Loucy (cell line): ENCODE data around the gene GARIN3.
A peak's percentile ranks its signal among the peaks of the same experiment; 100 is the strongest.

Source experiments
- H2AFZ ChIP-seq: fragments of 200-600 bp; sonication (generic); 2 replicates; pipeline ENCODE4 v1.6.0; 2016; ENCODE audit warnings: antibody characterized with exemption, mild to moderate bottlenecking, low read length, moderate library complexity
- H3F3A ChIP-seq: fragments of 200-600 bp; 2 replicates; pipeline ENCODE4 v1.6.0; 2016; ENCODE audit warnings: antibody characterized with exemption, low read depth, mild to moderate bottlenecking
- H3K27me3 ChIP-seq: fragments of 200-600 bp; sonication (generic); 2 replicates; pipeline ENCODE4 v1.6.1; 2014; ENCODE audit warnings: low read length, mild to moderate bottlenecking; ENCODE audit not compliant: insufficient read depth, poor library complexity, severe bottlenecking
- H3K36me3 ChIP-seq: fragments of 200-600 bp; sonication (generic); 2 replicates; pipeline ENCODE4 v1.6.1; 2016; ENCODE audit warnings: low read length; ENCODE audit not compliant: insufficient read depth
- H3K4me1 ChIP-seq: fragments of 200-600 bp; sonication (generic); 2 replicates; pipeline ENCODE4 v1.5.1; 2014; ENCODE audit warnings: low read length, mild to moderate bottlenecking; ENCODE audit not compliant: insufficient read depth, poor library complexity, severe bottlenecking
- H3K4me2 ChIP-seq: fragments of 200-600 bp; sonication (generic); 2 replicates; pipeline ENCODE4 v1.6.0; 2014; ENCODE audit warnings: antibody characterized with exemption, low read length, low read depth, mild to moderate bottlenecking; ENCODE audit not compliant: poor library complexity, severe bottlenecking
- H3K4me3 ChIP-seq: fragments of 200-600 bp; sonication (generic); 2 replicates; pipeline ENCODE4 v1.5.1; 2014; ENCODE audit warnings: low read length, mild to moderate bottlenecking, mixed read lengths; ENCODE audit not compliant: poor library complexity, severe bottlenecking
- H3K79me2 ChIP-seq: fragments of 200-600 bp; sonication (generic); 2 replicates; pipeline ENCODE4 v1.6.1; 2014; ENCODE audit warnings: low read length; ENCODE audit not compliant: insufficient read depth
- H3K9ac ChIP-seq: fragments of 200-600 bp; sonication (generic); 2 replicates; pipeline ENCODE4 v1.6.0; 2014; ENCODE audit warnings: mild to moderate bottlenecking, low read depth, low read length, moderate library complexity; ENCODE audit not compliant: poor library complexity, severe bottlenecking
- H3K9me2 ChIP-seq: fragments of 200-600 bp; sonication (generic); replicated peaks from 2 replicates; pipeline ENCODE4 v1.6.1; 2016; ENCODE audit warnings: low read depth, low read length, mixed read lengths
- H3K9me3 ChIP-seq: fragments of 200-600 bp; sonication (generic); 2 replicates; pipeline ENCODE4 v1.6.1; 2014; ENCODE audit warnings: mild to moderate bottlenecking, antibody characterized with exemption, low read length, low read depth; ENCODE audit not compliant: insufficient read depth
- H4K20me1 ChIP-seq: fragments of 200-600 bp; sonication (generic); 2 replicates; pipeline ENCODE4 v1.6.0; 2014; ENCODE audit warnings: antibody characterized with exemption, low read length, mild to moderate bottlenecking; ENCODE audit not compliant: insufficient read depth, poor library complexity, severe bottlenecking
- CTCF ChIP-seq: fragments of 200-600 bp; sonication (generic); conservative IDR thresholded peaks from 2 replicates; pipeline ENCODE4 v1.5.1; 2014; ENCODE audit warnings: mild to moderate bottlenecking, antibody characterized with exemption, low read length
- EZH2phosphoT487 ChIP-seq: fragments of 200-600 bp; IDR thresholded peaks from 2 replicates; pipeline ENCODE4 v1.6.1; 2018; ENCODE audit warnings: antibody characterized with exemption, mild to moderate bottlenecking, moderate library complexity, borderline replicate concordance

Gene GARIN3

GRCh38 chr5:157184117-157184670, 18.1 kb upstream of the GARIN3 start:
- H3K4me2 ChIP-seq: peak overlapping the region; percentile 96
- H3K36me3 ChIP-seq: peaks cover 5% of the 10 kb centered on the region; the same call in 1 of the 2 replicates
- H4K20me1 ChIP-seq: peaks cover 45% of the 10 kb centered on the region
- no peak for TF ChIP-seq EZH2phosphoT487
- no peak for TF ChIP-seq CTCF
- peak overlapping the region; percentile 90 for H3K9ac ChIP-seq
- H3K9me2 ChIP-seq: no peaks in the 10 kb centered on the region
- no peaks in the 10 kb centered on the region for H3K9me3 ChIP-seq
- no peak overlapping the region for H2AFZ ChIP-seq
- H3K4me3 ChIP-seq: peak overlapping the region; percentile 78
- H3F3A ChIP-seq: peaks cover 4% of the 10 kb centered on the region; the same call in 1 of the 2 replicates
- H3K79me2 ChIP-seq: peaks cover 85% of the 10 kb centered on the region
- no peaks in the 10 kb centered on the region for H3K27me3 ChIP-seq
- H3K4me1 ChIP-seq: peaks cover 50% of the 10 kb centered on the region

GRCh38 chr5:157182143-157182757, 16.2 kb upstream of the GARIN3 start:
- peak overlapping the region; percentile 90 for H3K9ac ChIP-seq
- H4K20me1 ChIP-seq: peaks cover 30% of the 10 kb centered on the region
- H3K79me2 ChIP-seq: peaks cover 66% of the 10 kb centered on the region
- no peaks in the 10 kb centered on the region for H3K27me3 ChIP-seq
- peaks cover 41% of the 10 kb centered on the region for H3K4me1 ChIP-seq
- peak overlapping the region; percentile 78 for H3K4me3 ChIP-seq
- H2AFZ ChIP-seq: no peak overlapping the region
- H3K9me2 ChIP-seq: no peaks in the 10 kb centered on the region
- H3F3A ChIP-seq: peaks cover 4% of the 10 kb centered on the region; the same call in 1 of the 2 replicates
- TF ChIP-seq EZH2phosphoT487: no peak
- no peak for TF ChIP-seq CTCF
- H3K9me3 ChIP-seq: no peaks in the 10 kb centered on the region
- no peaks in the 10 kb centered on the region for H3K36me3 ChIP-seq
- H3K4me2 ChIP-seq: peak overlapping the region; percentile 96

- H2AFZ ChIP-seq: no peak within 1 kb of the TSS
- peaks cover 21% of the 10 kb centered on the region for H4K20me1 ChIP-seq
- no peaks in the 10 kb centered on the region for H3K27me3 ChIP-seq
- no peaks in the 10 kb centered on the region for H3K9me3 ChIP-seq
- peak within 1 kb of the TSS; percentile 90 for H3K9ac ChIP-seq
- no peaks in the 10 kb centered on the region for H3K9me2 ChIP-seq
- TF ChIP-seq CTCF (no peak), EZH2phosphoT487 (0 out of 2 replicates have a peak, but pooled peaks have one; percentile 10)
- peaks cover 49% of the 10 kb centered on the region for H3K79me2 ChIP-seq
- H3K4me2 ChIP-seq: peak within 1 kb of the TSS; percentile 96
- no peaks in the 10 kb centered on the region for H3K36me3 ChIP-seq
- H3K4me1 ChIP-seq: peaks cover 34% of the 10 kb centered on the region
- H3K4me3 ChIP-seq: peak within 1 kb of the TSS; percentile 78
- peaks cover 4% of the 10 kb centered on the region; the same call in 1 of the 2 replicates for H3F3A ChIP-seq
These were observed 14.6 kb upstream of the GARIN3 start, which contains the start of gene ITK for GRCh38 chr5:157180374-157181264. ITK (plus strand) TSS chr5:157180840; CDS start chr5:157180978, 138 bp downstream.
